Ishikawa (cell line): Measurements from ENCODE around the gene DLG3.

Experiments used
- RAD21 ChIP-seq: IDR thresholded peaks from 2 replicates; pipeline ENCODE4 v1.6.1; 2012; ENCODE audit warnings: low read depth
- TEAD4 ChIP-seq: IDR thresholded peaks from 2 replicates; pipeline ENCODE4 v1.6.1; 2012
- YY1 ChIP-seq: IDR thresholded peaks from 2 replicates; pipeline ENCODE4 v1.6.1; 2012; ENCODE audit warnings: low read depth

- TF ChIP-seq YY1 (no peak), TEAD4 (no peak), RAD21 (no peak)
These were observed 14.9 kb upstream of the DLG3 start for GRCh38 chrX:70429759-70430158.
